SH-SY5Y (cell line): Measurements from ENCODE around the gene REG3A.

Experiments used
- GATA2 ChIP-seq: IDR thresholded peaks from 2 replicates; pipeline ENCODE4 v1.6.1; 2011; ENCODE audit warnings: mild to moderate bottlenecking, low read depth, low read length
- GATA3 ChIP-seq: IDR thresholded peaks from 2 replicates; pipeline ENCODE4 v1.6.1; 2011; ENCODE audit warnings: low read depth, mild to moderate bottlenecking, low read length, moderate library complexity

- TF ChIP-seq GATA3 (no peak), GATA2 (no peak)
These were observed 22.1 kb upstream of the REG3A start for GRCh38 chr2:79181617-79182016.
